KMS-11 (cell line): ENCODE data around the gene BCAP31.

Experiments
- H2AFZ ChIP-seq: fragments of 200-600 bp; sonication (generic); 2 replicates; pipeline ENCODE4 v1.6.1; 2016; ENCODE audit warnings: antibody characterized with exemption, mixed run types, low read depth
- H3K27ac ChIP-seq: fragments of 200-600 bp; sonication (generic); 2 replicates; pipeline ENCODE4 v1.6.1; 2016; ENCODE audit warnings: mild to moderate bottlenecking, mixed run types
- H3K27me3 ChIP-seq: fragments of 200-600 bp; sonication (generic); 2 replicates; pipeline ENCODE4 v1.6.1; 2017; ENCODE audit warnings: mild to moderate bottlenecking, low read depth, mixed run types, moderate library complexity; ENCODE audit not compliant: insufficient read depth
- H3K36me3 ChIP-seq: fragments of 200-600 bp; sonication (generic); 2 replicates; pipeline ENCODE4 v1.6.1; 2017; ENCODE audit warnings: mild to moderate bottlenecking, mixed run types; ENCODE audit not compliant: insufficient read depth
- H3K4me1 ChIP-seq: fragments of 200-600 bp; sonication (generic); 2 replicates; pipeline ENCODE4 v1.6.1; 2016; ENCODE audit warnings: mild to moderate bottlenecking, low read depth, mixed run types; ENCODE audit not compliant: poor library complexity, severe bottlenecking
- H3K4me2 ChIP-seq: fragments of 200-600 bp; sonication (generic); 2 replicates; pipeline ENCODE4 v1.7.0; 2016; ENCODE audit warnings: mild to moderate bottlenecking, mixed run types
- H3K4me3 ChIP-seq: fragments of 200-600 bp; sonication (generic); IDR thresholded peaks from 2 replicates; pipeline ENCODE4 v1.6.1; 2017; ENCODE audit warnings: low read depth, low read length, mixed read lengths; ENCODE audit not compliant: insufficient read depth
- H3K79me2 ChIP-seq: fragments of 200-600 bp; sonication (generic); 2 replicates; pipeline ENCODE4 v1.6.1; 2016; ENCODE audit warnings: low read depth, mixed run types; ENCODE audit not compliant: insufficient read depth
- H3K9ac ChIP-seq: fragments of 200-600 bp; sonication (generic); 2 replicates; pipeline ENCODE4 v1.6.1; 2016; ENCODE audit warnings: mild to moderate bottlenecking, mixed run types
- H4K20me1 ChIP-seq: fragments of 200-600 bp; sonication (generic); 2 replicates; pipeline ENCODE4 v1.6.1; 2016; ENCODE audit warnings: mild to moderate bottlenecking, mixed run types; ENCODE audit not compliant: insufficient read depth
- TF ChIP-seq, protein P1 (sequence below): fragments of 200-600 bp; sonication (generic); conservative IDR thresholded peaks from 2 replicates; pipeline ENCODE4 v1.6.1; 2017; ENCODE audit warnings: low read depth, mild to moderate bottlenecking, antibody characterized with exemption, low read length, moderate library complexity, mixed read lengths

The BCAP31 gene

DNA sequence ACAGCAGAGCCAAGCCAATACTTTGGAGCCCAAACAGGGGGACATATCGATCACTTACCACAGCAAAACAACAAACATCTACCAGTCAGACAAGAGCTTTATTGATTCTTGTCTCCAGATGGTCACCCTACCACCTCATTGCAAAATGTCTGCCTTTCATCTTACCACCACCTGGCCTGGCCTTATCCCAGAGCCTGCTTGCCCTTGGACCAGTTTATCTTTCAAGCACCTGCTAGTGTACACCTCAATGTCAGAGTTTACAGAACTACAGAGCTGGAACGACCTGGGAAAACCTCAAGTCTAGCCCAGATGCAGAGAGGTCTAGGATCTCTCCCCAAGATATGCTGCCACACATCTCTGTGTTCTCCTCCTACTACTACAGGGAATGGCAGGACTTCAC lies 4.5 kb downstream of the BCAP31 start:
- Histone ChIP-seq H3K36me3 (no peaks in the 10 kb centered on the region), H3K4me2 (no peak overlapping the region), H3K4me1 (peaks cover 9% of the 10 kb centered on the region), H3K4me3 (no peak overlapping the region), H4K20me1 (no peaks in the 10 kb centered on the region), H3K79me2 (peaks cover 19% of the 10 kb centered on the region), H2AFZ (no peak overlapping the region), H3K9ac (no peak overlapping the region), H3K27ac (no peak overlapping the region), H3K27me3 (no peaks in the 10 kb centered on the region)
- TF ChIP-seq, protein P1, sequence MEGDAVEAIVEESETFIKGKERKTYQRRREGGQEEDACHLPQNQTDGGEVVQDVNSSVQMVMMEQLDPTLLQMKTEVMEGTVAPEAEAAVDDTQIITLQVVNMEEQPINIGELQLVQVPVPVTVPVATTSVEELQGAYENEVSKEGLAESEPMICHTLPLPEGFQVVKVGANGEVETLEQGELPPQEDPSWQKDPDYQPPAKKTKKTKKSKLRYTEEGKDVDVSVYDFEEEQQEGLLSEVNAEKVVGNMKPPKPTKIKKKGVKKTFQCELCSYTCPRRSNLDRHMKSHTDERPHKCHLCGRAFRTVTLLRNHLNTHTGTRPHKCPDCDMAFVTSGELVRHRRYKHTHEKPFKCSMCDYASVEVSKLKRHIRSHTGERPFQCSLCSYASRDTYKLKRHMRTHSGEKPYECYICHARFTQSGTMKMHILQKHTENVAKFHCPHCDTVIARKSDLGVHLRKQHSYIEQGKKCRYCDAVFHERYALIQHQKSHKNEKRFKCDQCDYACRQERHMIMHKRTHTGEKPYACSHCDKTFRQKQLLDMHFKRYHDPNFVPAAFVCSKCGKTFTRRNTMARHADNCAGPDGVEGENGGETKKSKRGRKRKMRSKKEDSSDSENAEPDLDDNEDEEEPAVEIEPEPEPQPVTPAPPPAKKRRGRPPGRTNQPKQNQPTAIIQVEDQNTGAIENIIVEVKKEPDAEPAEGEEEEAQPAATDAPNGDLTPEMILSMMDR: no peak

DNA sequence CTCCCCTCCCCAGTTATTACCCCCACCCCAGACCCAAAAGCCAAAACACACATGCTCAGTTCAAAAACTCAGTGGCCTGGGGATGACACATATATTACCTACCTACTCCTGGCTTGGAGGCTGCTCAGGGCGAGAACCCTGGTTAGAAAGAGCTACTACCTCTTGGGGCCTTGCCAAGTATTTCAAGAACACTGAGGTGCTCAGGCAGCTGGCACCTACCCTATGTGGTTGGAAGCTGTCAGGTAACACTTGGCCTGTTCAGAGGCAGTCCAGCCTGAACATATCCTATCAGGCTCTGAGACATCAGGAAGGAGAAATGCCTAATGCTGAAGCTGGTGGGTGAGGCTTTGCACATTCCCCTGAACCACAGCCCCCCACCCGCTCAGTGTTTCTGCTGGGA lies 4.9 kb downstream of the BCAP31 start:
- H4K20me1 ChIP-seq: no peaks in the 10 kb centered on the region
- H3K79me2 ChIP-seq: peaks cover 19% of the 10 kb centered on the region
- H3K4me3 ChIP-seq: no peak overlapping the region
- H2AFZ ChIP-seq: no peak overlapping the region
- TF ChIP-seq, protein P1: no peak
- H3K4me2 ChIP-seq: no peak overlapping the region
- no peak overlapping the region for H3K9ac ChIP-seq
- H3K4me1 ChIP-seq: peaks cover 9% of the 10 kb centered on the region
- H3K36me3 ChIP-seq: no peaks in the 10 kb centered on the region
- no peak overlapping the region for H3K27ac ChIP-seq
- H3K27me3 ChIP-seq: no peaks in the 10 kb centered on the region

DNA sequence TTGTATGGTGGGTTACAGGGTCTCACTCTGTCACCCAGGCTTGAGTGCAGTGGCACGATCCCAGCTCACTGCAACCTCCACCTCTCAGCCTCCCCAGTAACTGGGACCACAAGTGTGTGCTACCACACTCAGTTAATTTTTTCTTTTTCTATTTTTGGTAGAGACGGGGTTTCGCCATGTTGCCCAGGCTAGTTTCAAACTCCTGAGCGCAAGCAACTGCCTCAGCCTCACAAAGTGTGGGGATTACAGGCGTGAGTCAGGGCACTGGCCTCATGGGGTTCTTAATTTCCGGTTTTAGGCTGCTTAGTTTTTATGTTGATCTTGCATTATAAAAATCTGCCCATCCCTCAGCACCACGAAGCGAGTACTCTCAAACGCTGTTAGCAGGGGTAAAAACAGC lies 6.7 kb downstream of the BCAP31 start:
- peaks cover 6% of the 10 kb centered on the region for H3K4me1 ChIP-seq
- H3K27me3 ChIP-seq: no peaks in the 10 kb centered on the region
- no peak overlapping the region for H3K9ac ChIP-seq
- H3K79me2 ChIP-seq: peaks cover 8% of the 10 kb centered on the region
- H4K20me1 ChIP-seq: no peaks in the 10 kb centered on the region
- TF ChIP-seq, protein P1: no peak
- no peak overlapping the region for H3K4me3 ChIP-seq
- no peak overlapping the region for H3K4me2 ChIP-seq
- no peak overlapping the region for H3K27ac ChIP-seq
- H2AFZ ChIP-seq: no peak overlapping the region
- H3K36me3 ChIP-seq: no peaks in the 10 kb centered on the region

DNA sequence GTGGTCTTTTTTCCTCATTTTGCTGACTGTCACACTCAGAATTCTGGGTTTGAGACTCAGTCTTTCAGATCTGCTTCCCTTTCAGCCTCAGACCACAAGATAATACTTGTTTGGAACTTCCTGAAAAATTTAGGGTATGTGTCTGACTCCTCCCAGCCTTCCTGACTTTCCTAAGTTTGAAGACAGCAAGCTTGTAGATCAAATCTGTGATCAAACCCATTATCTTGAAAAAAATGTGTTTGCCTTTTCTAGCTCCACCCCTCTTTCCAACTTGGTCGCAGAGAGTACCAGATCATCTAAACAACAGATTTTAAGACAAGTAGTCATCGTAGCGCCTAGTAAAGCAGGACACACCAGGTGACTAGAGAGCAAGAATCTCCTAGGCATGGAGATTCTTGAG lies 9.9 kb downstream of the BCAP31 start:
- TF ChIP-seq, protein P1: no peak
- H3K4me3 ChIP-seq: no peak overlapping the region
- H4K20me1 ChIP-seq: no peaks in the 10 kb centered on the region
- no peak overlapping the region for H3K27ac ChIP-seq
- no peaks in the 10 kb centered on the region for H3K27me3 ChIP-seq
- no peaks in the 10 kb centered on the region for H3K79me2 ChIP-seq
- no peaks in the 10 kb centered on the region for H3K36me3 ChIP-seq
- H3K4me1 ChIP-seq: no peaks in the 10 kb centered on the region
- no peak overlapping the region for H3K9ac ChIP-seq
- H3K4me2 ChIP-seq: no peak overlapping the region
- H2AFZ ChIP-seq: no peak overlapping the region
